Measurements from ENCODE around the gene GAD1.

GAD1 gene

GRCh38 chr2:170895023-170895757 lies 78.5 kb downstream of the GAD1 start:
- no peak for DNase-seq (ENCODE audit: low read depth, low spot score)

- DNase-seq (ENCODE audit: low read depth, low spot score), result no peak
Measured at GRCh38 chr2:170896622-170897021, 79.9 kb downstream of the GAD1 start.

- DNase-seq (ENCODE audit: low read depth, low spot score), result no peak
Measured at GRCh38 chr2:170897108-170897507, 80.4 kb downstream of the GAD1 start.

- DNase-seq (ENCODE audit: low read depth, low spot score), result no peak
Measured at GRCh38 chr2:170905864-170906263, 89.2 kb downstream of the GAD1 start.

Data from smooth muscle cell of the brain vasculature (primary cell).